K562 (cell line): Measurements from ENCODE around the gene HS2ST1. TPM values are rescaled to one million over a fixed set of nuclear protein-coding genes. Genes with fewer than 3 reads are reported as not detected.

Experiments
- ATAC-seq: fragments of 200-7000 bp; cut with Tn5 transposase; 3 replicates; pipeline ENCODE4 v1.9.1; 2020; ENCODE audit warnings: moderate library complexity
- BruUV-seq: library from RNA; stranded (reverse); fragments of 400-500 nt; replicated peaks from 2 replicates; lab custom pipeline; 2021; lab: Mats Ljungman, UMichigan
- CTCF ChIA-PET: fragments of 300-600 bp; formaldehyde crosslinking; extraction: SDS; loops from one replicate; lab custom pipeline; 2021; ENCODE audit warnings: low intra/inter-chr PET ratio; lab: Yijun Ruan, JAX
- POLR2A ChIA-PET: fragments of 300-600, 350-650 bp; sonication (Branson Sonifier 250); formaldehyde crosslinking; extraction: SDS; loops from one replicate; lab custom pipeline; 2021; ENCODE audit warnings: antibody characterized with exemption, inconsistent platforms; lab: Yijun Ruan, JAX
- DNase-seq, 4 experiments: peaks; one replicate each; pipeline versions ENCODE4 v3.0.0 to v3.0.0-alpha.2; 2011 to 2018; ENCODE audit warnings: low spot score in 3 of 4, mixed read lengths in 3 of 4; ENCODE audit errors: extremely low read depth in 1 of 4
- FAIRE-seq: peaks from 2 replicates; lab custom pipeline; 2011; peaks lifted over from hg19 to GRCh38; lab: Jason Lieb, UNC
- H2AFZ ChIP-seq: 2 replicates; pipeline ENCODE4 v1.6.0; 2011; ENCODE audit warnings: low read depth, low read length, control low read depth, inconsistent platforms
- H3K27ac ChIP-seq: fragments of 200-600 bp; 3 replicates; pipeline ENCODE4 v1.8.0; 2011; ENCODE audit warnings: low read depth, mild to moderate bottlenecking, control low read depth, inconsistent platforms, low read length, moderate library complexity, mixed read lengths; ENCODE audit errors: extremely low read depth
- H3K27me3 ChIP-seq, 2 experiments: fragments of 300-600 bp in 1 of 2; 2 replicates in 1 of 2; 3 replicates in 1 of 2; pipeline versions ENCODE4 v1.6.0 to v1.8.0; 2011; ENCODE audit warnings: inconsistent platforms in 2 of 2, low read length in 2 of 2, mild to moderate bottlenecking in 1 of 2, mixed read lengths in 1 of 2, moderate library complexity in 1 of 2; ENCODE audit not compliant: control insufficient read depth in 2 of 2, insufficient read depth in 2 of 2
- H3K36me3 ChIP-seq: fragments of 300-600 bp; 3 replicates; pipeline ENCODE4 v1.8.0; 2011; ENCODE audit warnings: mild to moderate bottlenecking, low read length, inconsistent platforms; ENCODE audit not compliant: control insufficient read depth, insufficient read depth
- H3K4me1 ChIP-seq, 2 experiments: fragments of 200-600 bp in 1 of 2; replicated peaks in 1 of 2; 2 replicates in 1 of 2; 3 replicates in 1 of 2; pipeline versions ENCODE4 v1.5.1 to v1.8.0; 2011; ENCODE audit warnings: inconsistent platforms in 2 of 2, low read length in 2 of 2, mild to moderate bottlenecking in 1 of 2, mixed read lengths in 1 of 2, moderate library complexity in 1 of 2; ENCODE audit not compliant: control insufficient read depth in 2 of 2, insufficient read depth in 2 of 2
- H3K4me2 ChIP-seq: 2 replicates; pipeline ENCODE4 v1.6.1; 2011; ENCODE audit warnings: low read length, control low read depth, inconsistent platforms, mixed read lengths; ENCODE audit not compliant: insufficient read depth
- H3K4me3 ChIP-seq: fragments of 200-600 bp; sonication (generic), shearing (Covaris generic); 2 replicates; pipeline ENCODE4 v1.5.1; 2016; ENCODE audit warnings: control low read depth, inconsistent platforms
- H3K79me2 ChIP-seq: fragments of 200-600 bp; 3 replicates; pipeline ENCODE4 v1.8.0; 2011; ENCODE audit warnings: low read length, inconsistent platforms; ENCODE audit not compliant: control insufficient read depth, insufficient read depth
- H3K9ac ChIP-seq, 2 experiments: 2 replicates each; pipeline versions ENCODE4 v1.6.0 to v1.6.1; 2011; ENCODE audit warnings: low read depth in 2 of 2, low read length in 2 of 2, control low read depth in 1 of 2, inconsistent platforms in 1 of 2, mild to moderate bottlenecking in 1 of 2, mixed read lengths in 1 of 2; ENCODE audit not compliant: insufficient read depth in 1 of 2
- H3K9me1 ChIP-seq: one replicate; pipeline ENCODE4 v1.6.0; 2011; ENCODE audit warnings: inconsistent platforms, mild to moderate bottlenecking, low read length, moderate library complexity; ENCODE audit not compliant: control insufficient read depth, insufficient read depth
- H3K9me3 ChIP-seq: replicated peaks from 2 replicates; pipeline ENCODE4 v1.5.1; 2011; ENCODE audit warnings: low read depth, low read length, inconsistent platforms; ENCODE audit not compliant: control insufficient read depth, insufficient read depth
- H4K20me1 ChIP-seq: replicated peaks from 2 replicates; pipeline ENCODE4 v1.6.1; 2011; ENCODE audit warnings: low read length, inconsistent platforms, mixed read lengths; ENCODE audit not compliant: control insufficient read depth, insufficient read depth
- EP300 ChIP-seq: IDR thresholded peaks from 2 replicates; pipeline ENCODE4 v1.6.1; 2012; ENCODE audit warnings: low read length, improper control_type of control experiment
- ZBTB1 ChIP-seq: sonication (generic); formaldehyde crosslinking; IDR thresholded peaks from 2 replicates; pipeline ENCODE4 v1.8.1; 2023; ENCODE audit warnings: missing genetic modification reagents, low read depth, mild to moderate bottlenecking, borderline replicate concordance
- WGBS: fragments of 100-300 bp; shearing (Covaris generic); methylation state at CpG from one replicate; pipeline ENCODE4 v1.1.6; 2016; ENCODE audit warnings: low coverage, mixed read lengths; ENCODE audit not compliant: insufficient coverage; ENCODE audit errors: missing lambda C conversion rate; 5-methylcytosine and 5-hydroxymethylcytosine counted together
- in situ Hi-C: fragments of 300-500 bp; cut with MboI; formaldehyde crosslinking; loops from 4 replicates; pipeline ENCODE4 v1.15.0; 2018; ENCODE audit warnings: inconsistent platforms, mixed read lengths
- intact Hi-C: fragments of 100-400 bp; cut with micrococcal nuclease; formaldehyde crosslinking; loops from 2 replicates; pipeline ENCODE4 v1.14.2; 2022
- polyA plus RNA-seq, 8 experiments: library from polyadenylated mRNA; depleted of rRNA in 4 of 8; stranded (reverse) in 5 of 8; unstranded in 3 of 8; fragments of >200 nt; fragmentation: Nextera tagmentation in 2 of 8; fragmentation: Illumina TruSeq in 1 of 8; extraction: Ambion mirVana in 2 of 8; extraction: Trizol in 1 of 8; gene quantifications; 2 replicates each; pipeline versions ENCODE4 v1.2.1 to v1.2.3, GENCODE V29; 2011 to 2014; ENCODE audit warnings: inconsistent platforms in 1 of 8, missing spikeins in 1 of 8
- total RNA-seq, 7 experiments: library from RNA; depleted of rRNA in 6 of 7; stranded (reverse); fragments of >200 nt in 6 of 7; fragmentation: Illumina TruSeq in 2 of 7; extraction: Trizol in 2 of 7; gene quantifications; 2 replicates each; pipeline versions ENCODE4 v1.2.1 to v1.2.3, GENCODE V29; 2011 to 2021; ENCODE audit warnings: low replicate concordance in 1 of 7
- TF ChIP-seq, protein P1 (sequence below), 2 experiments: fragments of 450-650 bp in 1 of 2; IDR thresholded peaks; 2 replicates each; pipeline ENCODE4 v1.6.1; 2011 to 2017; ENCODE audit warnings: low read depth in 2 of 2, antibody characterized with exemption in 1 of 2, borderline replicate concordance in 1 of 2, low read length in 1 of 2, mild to moderate bottlenecking in 1 of 2, mixed read lengths in 1 of 2; ENCODE audit not compliant: control insufficient read depth in 1 of 2
- TF ChIP-seq, protein P2 (sequence below), 2 experiments: fragments of 150-350 bp in 1 of 2; IDR thresholded peaks; 2 replicates each; pipeline ENCODE4 v1.6.1; 2012 to 2016; ENCODE audit warnings: low read depth in 2 of 2, low read length in 2 of 2, mild to moderate bottlenecking in 1 of 2, moderate library complexity in 1 of 2
- TF ChIP-seq, protein P3 (sequence below): fragments of 250-450 bp; sonication (Bioruptor Pico); IDR thresholded peaks from 2 replicates; pipeline ENCODE4 v1.4.0; 2020; ENCODE audit warnings: mild to moderate bottlenecking, moderate library complexity

The HS2ST1 gene
- total and polyA plus RNA-seq, 9 of the 15 experiments (the other 6 are each of a cell fraction or from before 2014, with no cell fraction given): 7.7 to 43.3 (median 25.8) TPM

DNA sequence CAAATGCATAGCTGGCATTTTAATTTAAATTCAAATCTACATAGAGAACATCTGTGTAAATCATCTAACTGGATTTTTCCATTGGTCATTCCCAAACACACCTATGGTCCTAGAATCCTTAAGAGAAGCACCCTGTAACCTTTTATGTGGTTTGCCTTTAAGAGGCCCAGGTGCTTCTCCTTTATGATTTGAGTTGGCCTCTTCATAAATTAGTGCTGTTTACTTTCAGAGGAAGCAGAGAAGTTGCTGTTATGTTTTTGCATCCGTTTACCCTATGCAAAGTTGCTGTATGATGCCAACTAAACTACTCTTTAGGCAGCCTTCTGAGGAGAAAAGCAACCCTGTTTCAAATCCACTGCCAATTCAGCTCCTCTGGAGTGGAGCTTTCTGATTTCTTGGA lies 193.8 kb downstream of the HS2ST1 start (continued):
- TF ChIP-seq, protein P1, sequence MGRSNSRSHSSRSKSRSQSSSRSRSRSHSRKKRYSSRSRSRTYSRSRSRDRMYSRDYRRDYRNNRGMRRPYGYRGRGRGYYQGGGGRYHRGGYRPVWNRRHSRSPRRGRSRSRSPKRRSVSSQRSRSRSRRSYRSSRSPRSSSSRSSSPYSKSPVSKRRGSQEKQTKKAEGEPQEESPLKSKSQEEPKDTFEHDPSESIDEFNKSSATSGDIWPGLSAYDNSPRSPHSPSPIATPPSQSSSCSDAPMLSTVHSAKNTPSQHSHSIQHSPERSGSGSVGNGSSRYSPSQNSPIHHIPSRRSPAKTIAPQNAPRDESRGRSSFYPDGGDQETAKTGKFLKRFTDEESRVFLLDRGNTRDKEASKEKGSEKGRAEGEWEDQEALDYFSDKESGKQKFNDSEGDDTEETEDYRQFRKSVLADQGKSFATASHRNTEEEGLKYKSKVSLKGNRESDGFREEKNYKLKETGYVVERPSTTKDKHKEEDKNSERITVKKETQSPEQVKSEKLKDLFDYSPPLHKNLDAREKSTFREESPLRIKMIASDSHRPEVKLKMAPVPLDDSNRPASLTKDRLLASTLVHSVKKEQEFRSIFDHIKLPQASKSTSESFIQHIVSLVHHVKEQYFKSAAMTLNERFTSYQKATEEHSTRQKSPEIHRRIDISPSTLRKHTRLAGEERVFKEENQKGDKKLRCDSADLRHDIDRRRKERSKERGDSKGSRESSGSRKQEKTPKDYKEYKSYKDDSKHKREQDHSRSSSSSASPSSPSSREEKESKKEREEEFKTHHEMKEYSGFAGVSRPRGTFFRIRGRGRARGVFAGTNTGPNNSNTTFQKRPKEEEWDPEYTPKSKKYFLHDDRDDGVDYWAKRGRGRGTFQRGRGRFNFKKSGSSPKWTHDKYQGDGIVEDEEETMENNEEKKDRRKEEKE (IDR thresholded peaks at IDR 0.05; ENCODE audit: borderline replicate concordance in 1 of 2, control insufficient read depth in 1 of 2, low read depth in 2 of 2, low read length in 1 of 2): no peak

DNA sequence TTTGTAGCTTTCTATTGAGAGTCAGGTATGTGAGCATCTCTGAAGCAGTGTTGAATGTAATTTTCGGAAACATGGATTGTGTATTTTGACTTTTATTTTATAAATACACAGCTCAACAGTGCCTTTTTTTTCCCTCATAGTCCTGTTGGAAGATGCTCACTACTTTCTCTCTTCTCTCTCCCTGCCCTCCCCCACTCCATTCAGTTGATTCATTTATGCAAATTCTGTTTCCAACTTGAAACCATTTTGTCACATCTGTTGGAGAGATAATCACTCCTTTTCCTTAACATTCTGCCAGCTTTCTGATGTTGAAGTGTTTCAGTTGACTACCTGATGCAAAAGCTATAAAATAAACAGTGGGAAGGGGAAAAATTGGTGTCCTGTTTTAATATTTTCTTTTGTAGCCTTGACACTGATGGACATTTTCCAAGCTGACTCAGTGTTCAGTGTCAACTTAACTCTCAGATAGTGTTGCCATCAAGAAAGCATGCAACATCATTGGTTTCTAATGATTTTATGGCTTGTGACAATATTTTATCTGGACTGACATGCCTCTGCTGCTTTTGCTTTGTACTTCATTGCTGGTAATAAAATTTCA lies 194.5 kb downstream of the HS2ST1 start:
- intact Hi-C loops: no loop called here
- Histone ChIP-seq H3K9me3 (no peaks in the 10 kb centered on the region), H2AFZ (no peak overlapping the region), H3K27ac (no peak overlapping the region), H3K27me3 (no peaks in the 10 kb centered on the region), H3K36me3 (peaks cover 10% of the 10 kb centered on the region), H3K79me2 (no peaks in the 10 kb centered on the region), H3K9ac (no peak overlapping the region), H3K9me1 (no peaks in the 10 kb centered on the region), H4K20me1 (no peaks in the 10 kb centered on the region), H3K4me2 (no peak overlapping the region), H3K4me1 (no peaks in the 10 kb centered on the region), H3K4me3 (no peak overlapping the region)
- in situ Hi-C loops: no loop called here
- DNase-seq (no peak), ATAC-seq (no peak), FAIRE-seq (no peak)
- no TSS peak for BruUV-seq
- WGBS: 79% methylated on average over 1 of the region's 1 CpG
- ChIA-PET CTCF (no interaction called here), POLR2A (no interaction called here)
- TF ChIP-seq, protein P2, sequence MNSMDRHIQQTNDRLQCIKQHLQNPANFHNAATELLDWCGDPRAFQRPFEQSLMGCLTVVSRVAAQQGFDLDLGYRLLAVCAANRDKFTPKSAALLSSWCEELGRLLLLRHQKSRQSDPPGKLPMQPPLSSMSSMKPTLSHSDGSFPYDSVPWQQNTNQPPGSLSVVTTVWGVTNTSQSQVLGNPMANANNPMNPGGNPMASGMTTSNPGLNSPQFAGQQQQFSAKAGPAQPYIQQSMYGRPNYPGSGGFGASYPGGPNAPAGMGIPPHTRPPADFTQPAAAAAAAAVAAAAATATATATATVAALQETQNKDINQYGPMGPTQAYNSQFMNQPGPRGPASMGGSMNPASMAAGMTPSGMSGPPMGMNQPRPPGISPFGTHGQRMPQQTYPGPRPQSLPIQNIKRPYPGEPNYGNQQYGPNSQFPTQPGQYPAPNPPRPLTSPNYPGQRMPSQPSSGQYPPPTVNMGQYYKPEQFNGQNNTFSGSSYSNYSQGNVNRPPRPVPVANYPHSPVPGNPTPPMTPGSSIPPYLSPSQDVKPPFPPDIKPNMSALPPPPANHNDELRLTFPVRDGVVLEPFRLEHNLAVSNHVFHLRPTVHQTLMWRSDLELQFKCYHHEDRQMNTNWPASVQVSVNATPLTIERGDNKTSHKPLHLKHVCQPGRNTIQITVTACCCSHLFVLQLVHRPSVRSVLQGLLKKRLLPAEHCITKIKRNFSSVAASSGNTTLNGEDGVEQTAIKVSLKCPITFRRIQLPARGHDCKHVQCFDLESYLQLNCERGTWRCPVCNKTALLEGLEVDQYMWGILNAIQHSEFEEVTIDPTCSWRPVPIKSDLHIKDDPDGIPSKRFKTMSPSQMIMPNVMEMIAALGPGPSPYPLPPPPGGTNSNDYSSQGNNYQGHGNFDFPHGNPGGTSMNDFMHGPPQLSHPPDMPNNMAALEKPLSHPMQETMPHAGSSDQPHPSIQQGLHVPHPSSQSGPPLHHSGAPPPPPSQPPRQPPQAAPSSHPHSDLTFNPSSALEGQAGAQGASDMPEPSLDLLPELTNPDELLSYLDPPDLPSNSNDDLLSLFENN (IDR thresholded peaks at IDR 0.05; ENCODE audit: low read depth in 2 of 2, low read length in 2 of 2): no peak
- TF ChIP-seq EP300: no peak
- no peak for TF ChIP-seq ZBTB1 (CRISPR knock-in tag)
- TF ChIP-seq, protein P3, sequence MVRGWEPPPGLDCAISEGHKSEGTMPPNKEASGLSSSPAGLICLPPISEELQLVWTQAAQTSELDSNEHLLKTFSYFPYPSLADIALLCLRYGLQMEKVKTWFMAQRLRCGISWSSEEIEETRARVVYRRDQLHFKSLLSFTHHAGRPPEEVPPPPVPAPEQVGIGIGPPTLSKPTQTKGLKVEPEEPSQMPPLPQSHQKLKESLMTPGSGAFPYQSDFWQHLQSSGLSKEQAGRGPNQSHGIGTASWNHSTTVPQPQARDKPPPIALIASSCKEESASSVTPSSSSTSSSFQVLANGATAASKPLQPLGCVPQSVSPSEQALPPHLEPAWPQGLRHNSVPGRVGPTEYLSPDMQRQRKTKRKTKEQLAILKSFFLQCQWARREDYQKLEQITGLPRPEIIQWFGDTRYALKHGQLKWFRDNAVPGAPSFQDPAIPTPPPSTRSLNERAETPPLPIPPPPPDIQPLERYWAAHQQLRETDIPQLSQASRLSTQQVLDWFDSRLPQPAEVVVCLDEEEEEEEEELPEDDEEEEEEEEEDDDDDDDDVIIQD (CRISPR knock-in tag): no peak
